Measurements from ENCODE around the gene ZFYVE26. TPM values are rescaled to one million over a fixed set of nuclear protein-coding genes. Genes with fewer than 3 reads are reported as not detected.

Gene ZFYVE26
- total RNA-seq, 4 donors from 2014 or later, result 14.3 to 45.9 (median 28.2) TPM

GRCh38 chr14:67764496-67764895 is 51.9 kb downstream of the ZFYVE26 start:
- Histone ChIP-seq H3K27me3 (no peaks in the 10 kb centered on the region), H3K9me3 (no peaks in the 10 kb centered on the region), H3K36me3 (peaks cover 0 to 2% of the 10 kb centered on the region in 2 donors), H3K4me3 (no peak overlapping the region), H3K4me1 (no peaks in the 10 kb centered on the region), H3K27ac (no peak overlapping the region)
- no peak for DNase-seq
- TF ChIP-seq CTCF (IDR thresholded peaks at IDR 0.05), result no peak
- intact Hi-C loops (cut with DNase I; ENCODE audit: low total_unique reads), result no loop called here

- no peaks in the 10 kb centered on the region for H3K27me3 ChIP-seq
- intact Hi-C loops (cut with DNase I; ENCODE audit: low total_unique reads), result no loop called here
- H3K9me3 ChIP-seq, result no peaks in the 10 kb centered on the region
- no peak overlapping the region for H3K4me3 ChIP-seq
- TF ChIP-seq POLR2A (IDR thresholded peaks at IDR 0.05) (no peak), CTCF (IDR thresholded peaks at IDR 0.05) (no peak)
- DNase-seq, result no peak
- H3K4me1 ChIP-seq, result no peaks in the 10 kb centered on the region
- H3K27ac ChIP-seq, result no peak overlapping the region
- peaks cover 0 to 2% of the 10 kb centered on the region in 2 donors for H3K36me3 ChIP-seq
These were observed 53.1 kb downstream of the ZFYVE26 start for GRCh38 chr14:67763158-67763822.

- TF ChIP-seq CTCF (IDR thresholded peaks at IDR 0.05) (no peak), POLR2A (IDR thresholded peaks at IDR 0.05) (no peak)
- H3K27me3 ChIP-seq, result no peaks in the 10 kb centered on the region
- no peak for DNase-seq
- no peaks in the 10 kb centered on the region for H3K4me1 ChIP-seq
- H3K9me3 ChIP-seq, result no peaks in the 10 kb centered on the region
- intact Hi-C loops (cut with DNase I; ENCODE audit: low total_unique reads), result no loop called here
- no peak overlapping the region for H3K4me3 ChIP-seq
- peaks cover 0 to 2% of the 10 kb centered on the region in 2 donors for H3K36me3 ChIP-seq
- H3K27ac ChIP-seq, result no peak overlapping the region
These were observed 54.3 kb downstream of the ZFYVE26 start for GRCh38 chr14:67762051-67762450.

DNA sequence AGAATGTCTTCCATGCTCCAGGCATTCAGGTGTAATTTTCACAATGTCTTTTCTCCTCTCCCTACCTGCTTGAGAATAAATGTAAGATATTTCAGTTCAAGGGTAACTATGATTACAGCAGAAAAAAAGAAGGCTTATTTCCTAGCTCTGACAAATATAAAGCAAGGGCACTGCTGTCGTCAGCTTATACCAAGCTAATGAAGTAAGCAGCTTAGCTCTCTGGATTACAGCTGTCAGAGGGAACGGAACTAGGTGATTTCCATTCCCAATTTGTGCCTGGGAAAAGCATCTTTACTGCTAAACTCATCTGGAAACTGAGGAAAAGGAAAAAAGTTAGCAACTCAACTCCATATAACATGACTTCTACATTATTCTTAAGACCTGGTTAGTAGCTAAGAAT is 56.5 kb downstream of the ZFYVE26 start:
- Histone ChIP-seq H3K4me3 (no peak overlapping the region), H3K36me3 (peaks cover 0 to 2% of the 10 kb centered on the region in 2 donors), H3K4me1 (no peaks in the 10 kb centered on the region), H3K27me3 (no peaks in the 10 kb centered on the region), H3K9me3 (no peaks in the 10 kb centered on the region), H3K27ac (no peak overlapping the region)
- TF ChIP-seq POLR2A (IDR thresholded peaks at IDR 0.05) (no peak), CTCF (IDR thresholded peaks at IDR 0.05) (no peak)
- intact Hi-C loops (cut with DNase I; ENCODE audit: low total_unique reads), result no loop called here
- DNase-seq, result no peak

GRCh38 chr14:67757175-67757574 is 59.2 kb downstream of the ZFYVE26 start:
- no peaks in the 10 kb centered on the region for H3K9me3 ChIP-seq
- DNase-seq, result no peak
- no peak overlapping the region for H3K27ac ChIP-seq
- TF ChIP-seq CTCF (IDR thresholded peaks at IDR 0.05), result no peak
- no peak for TF ChIP-seq POLR2A (IDR thresholded peaks at IDR 0.05)
- no peaks in the 10 kb centered on the region for H3K27me3 ChIP-seq
- no peaks in the 10 kb centered on the region for H3K4me1 ChIP-seq
- H3K36me3 ChIP-seq, result no peaks in the 10 kb centered on the region
- intact Hi-C loops (cut with DNase I; ENCODE audit: low total_unique reads), result no loop called here
- no peak overlapping the region for H3K4me3 ChIP-seq

Data from uterus (tissue), 4 donors.